GM21619 (cell line): ENCODE measurements around the gene UROD.
"Not testable (repeated sequence)": the region's sequence is repeated elsewhere in the genome, so short reads cannot be mapped to it uniquely, and the experiment has no call there.

ENCODE experiments used
- ATAC-seq: cut with Tn5 transposase; IDR thresholded peaks from one replicate; pipeline ENCODE4 v1.9.1; 2021; ENCODE audit not compliant: unreplicated experiment

UROD gene

GRCh38 chr1:45038240-45038639 lies 26.2 kb downstream of the UROD start:
- no peak for ATAC-seq

DNA sequence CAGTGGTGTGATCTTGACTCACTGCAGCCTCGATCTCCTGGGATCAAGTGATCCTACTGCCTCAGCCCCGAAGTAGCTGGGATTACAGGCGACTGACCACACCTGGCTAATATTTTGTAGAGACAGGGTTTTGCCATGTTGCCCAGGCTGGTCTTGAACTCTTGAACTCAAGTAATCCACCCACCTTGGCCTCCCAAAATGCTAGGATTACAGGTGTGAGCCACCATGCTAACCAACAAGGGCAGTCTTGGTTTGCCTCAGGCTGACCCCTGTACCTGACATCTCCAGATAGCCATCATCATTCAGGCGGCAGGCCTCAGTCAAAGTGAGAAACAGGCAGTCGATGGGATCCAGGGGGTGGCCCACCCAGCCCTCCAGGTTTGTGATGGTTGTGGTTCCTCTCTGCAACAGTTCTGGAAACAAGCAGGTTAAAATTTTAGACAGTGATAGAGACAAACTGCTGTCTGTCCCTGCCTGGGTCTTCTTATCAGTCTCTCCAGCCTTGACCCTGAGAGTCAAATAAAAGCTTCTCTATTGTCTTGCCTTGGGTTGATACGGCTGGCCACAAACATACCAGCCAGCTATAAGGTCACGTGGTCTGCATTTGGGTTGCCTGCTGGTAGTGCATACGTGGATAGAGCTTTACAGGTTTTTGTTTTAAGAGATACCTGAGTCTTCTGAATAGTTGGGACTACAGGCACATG lies 26.8 kb downstream of the UROD start:
- no peak for ATAC-seq

GRCh38 chr1:45040297-45040696 lies 28.2 kb downstream of the UROD start:
- ATAC-seq: no peak

DNA sequence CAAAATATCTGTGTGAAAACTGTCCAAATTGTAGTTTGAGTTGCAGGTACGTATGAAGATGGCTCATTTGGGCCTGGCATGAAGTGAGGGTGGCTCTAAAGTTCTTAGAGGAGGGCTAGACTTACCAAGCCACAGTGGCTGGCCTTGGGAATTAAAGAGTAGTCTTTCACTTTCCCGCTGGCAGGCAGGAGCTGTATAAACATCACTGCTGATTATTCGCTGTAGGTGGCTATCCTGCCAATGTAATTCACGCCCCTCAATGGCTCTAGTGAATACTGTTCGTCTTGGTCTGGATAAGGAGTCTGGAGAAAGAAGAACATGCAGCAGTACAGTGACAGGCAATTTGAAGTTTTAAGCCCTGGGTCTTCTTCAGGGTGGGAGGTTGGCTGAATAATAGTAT lies 31.0 kb downstream of the UROD start:
- ATAC-seq: no peak

DNA sequence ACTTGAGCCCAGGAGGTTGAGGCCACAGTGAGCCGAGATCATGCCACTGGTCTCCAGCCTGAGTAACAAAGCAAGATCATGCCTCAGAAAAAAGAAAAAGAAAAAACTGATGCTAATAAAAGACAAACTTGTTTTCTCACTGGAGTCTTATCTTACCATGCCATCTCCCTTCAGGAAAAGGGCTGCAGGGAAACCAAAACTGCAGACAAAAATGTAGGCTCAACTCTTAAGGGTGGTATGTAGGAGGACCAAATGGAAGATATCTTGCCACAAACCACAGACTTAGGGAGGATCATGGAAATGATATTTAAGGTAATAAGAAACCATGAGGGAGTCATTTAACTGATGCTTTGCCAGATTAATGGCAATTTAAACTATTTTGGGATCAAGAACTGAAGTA lies 32.9 kb downstream of the UROD start:
- no peak for ATAC-seq

DNA sequence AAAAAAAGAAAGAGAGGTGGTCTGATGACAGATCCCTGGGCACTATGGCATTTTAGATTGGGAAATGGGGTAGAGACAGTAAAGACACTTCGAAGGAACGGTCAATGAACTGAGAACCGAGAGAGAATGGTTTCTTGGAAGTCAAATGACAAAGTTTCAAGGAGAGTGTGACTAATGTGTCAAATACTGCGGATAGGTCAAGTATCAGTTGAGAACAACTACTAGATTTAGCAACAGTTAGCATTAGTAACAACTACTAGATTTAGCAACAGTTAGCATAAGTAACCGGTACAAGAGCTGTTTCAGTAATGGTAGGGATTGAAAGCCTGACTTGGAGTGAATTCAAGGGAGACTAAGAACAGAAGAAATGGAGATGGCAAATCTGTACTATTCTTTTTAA lies 35.0 kb downstream of the UROD start:
- no peak for ATAC-seq

GRCh38 chr1:45051005-45051772 lies 39.1 kb downstream of the UROD start:
- ATAC-seq: no peak

- ATAC-seq: no peak
Measured at GRCh38 chr1:45057542-45057941, 45.5 kb downstream of the UROD start.

DNA sequence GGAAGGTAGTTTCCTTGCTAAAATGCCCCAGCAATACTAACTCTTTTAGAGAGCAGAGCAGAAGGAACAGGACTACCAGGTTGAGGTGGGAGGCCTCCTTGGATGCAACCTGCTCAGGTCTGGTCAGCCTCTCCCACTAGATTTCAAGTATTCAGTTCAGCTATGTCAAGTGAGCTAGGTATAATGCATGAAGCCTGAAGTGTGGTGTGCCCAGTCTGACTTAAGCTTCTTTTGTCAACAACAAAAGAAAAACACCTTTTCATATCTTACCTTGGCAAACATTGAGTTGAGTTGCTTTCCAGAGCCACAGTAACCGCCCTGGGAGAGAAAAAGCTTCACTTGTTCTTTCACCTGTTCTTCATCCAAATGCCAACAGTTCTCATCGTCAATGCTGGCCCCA lies 47.8 kb downstream of the UROD start:
- no peak for ATAC-seq

- not testable (repeated sequence) for ATAC-seq
Measured at GRCh38 chr1:45062463-45062862, 50.4 kb downstream of the UROD start.

DNA sequence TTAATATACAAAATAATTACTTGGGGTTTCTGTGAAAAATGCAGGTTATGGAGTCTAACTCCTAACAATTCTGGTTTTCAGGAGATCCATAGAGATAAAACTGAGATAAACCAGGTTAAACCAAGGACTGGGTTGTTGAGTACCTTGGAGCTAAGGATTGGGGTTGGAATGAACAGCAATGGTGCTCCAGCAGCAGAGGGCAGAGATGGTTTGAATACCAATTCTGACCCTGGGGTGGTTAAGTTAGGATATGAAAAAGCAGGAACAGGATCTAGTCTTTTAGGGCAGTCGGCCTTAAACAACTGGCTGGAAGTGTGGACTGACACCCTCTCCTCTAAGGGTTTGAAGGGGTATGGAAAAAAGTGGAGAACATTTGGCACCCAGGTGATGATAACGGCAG lies 53.0 kb downstream of the UROD start:
- no peak for ATAC-seq
